ENCODE data around the gene METAP1D. TPM values are rescaled to one million over a fixed set of nuclear protein-coding genes. Genes with fewer than 3 reads are reported as not detected.

METAP1D gene
- total RNA-seq (2021) = 5.2 and 6.4 TPM in 2 replicates
- long read RNA-seq, transcript METAP1D-201 (10 exons, 3,419 nt) = major isoform, 16 of 38 reads
- long read RNA-seq, partial matches to known transcripts = 3 of 38 reads
- long read RNA-seq, other reads (novel, unspliced or antisense) = 13 of 38 reads

GRCh38 chr2:171999604-172000469 lies at the start of gene METAP1D:
TSS of gene METAP1D (plus strand) at chr2:171999953. CDS start at chr2:171999970, 17 bp downstream.
- Histone ChIP-seq H3K9ac (ENCODE audit: extremely low read depth, insufficient read length, low read length) (peak within 1 kb of the TSS; percentile 98), H3K27me3 (ENCODE audit: insufficient read depth, low read length) (no peaks in the 10 kb centered on the region), H3K23ac (ENCODE audit: insufficient read length, low read depth, low read length) (no peak within 1 kb of the TSS), H2BK5ac (ENCODE audit: insufficient read length, low read length) (no peak within 1 kb of the TSS), H2BK15ac (ENCODE audit: low read depth, low read length) (no peak within 1 kb of the TSS), H3K4ac (ENCODE audit: low read depth, low read length) (no peak within 1 kb of the TSS), H3K27ac (ENCODE audit: insufficient read length, low read depth, low read length) (peak within 1 kb of the TSS; percentile 5), H3K4me2 (ENCODE audit: insufficient read depth, insufficient read length, low read length) (peak within 1 kb of the TSS; percentile 72), H2BK12ac (ENCODE audit: insufficient read length, low read depth, low read length) (no peak within 1 kb of the TSS), H3K56ac (ENCODE audit: insufficient read length, low read depth, low read length) (peak within 1 kb of the TSS; percentile 14), H2BK120ac (ENCODE audit: low read depth, low read length, poor library complexity, severe bottlenecking) (no peak within 1 kb of the TSS), H3K4me1 (ENCODE audit: insufficient read depth, low read length) (no peaks in the 10 kb centered on the region), H2AK5ac (ENCODE audit: insufficient read length, low read length) (no peak within 1 kb of the TSS), H3K14ac (ENCODE audit: insufficient read depth, low read length) (peak within 1 kb of the TSS; percentile 91; the same call in 1 of the 2 replicates), H2BK20ac (ENCODE audit: low read depth, low read length, poor library complexity, severe bottlenecking) (no peak within 1 kb of the TSS), H4K20me1 (ENCODE audit: control insufficient read depth, insufficient read depth, insufficient read length) (no peaks in the 10 kb centered on the region), H2AFZ (ENCODE audit: low read length) (peak within 1 kb of the TSS; percentile 25), H4K5ac (ENCODE audit: insufficient read length, low read depth, low read length) (peak within 1 kb of the TSS; percentile 98), H4K8ac (replicated peaks; ENCODE audit: insufficient read length, low read depth, low read length) (peak within 1 kb of the TSS; percentile 93), H3K18ac (ENCODE audit: insufficient read length, low read depth, low read length) (peak within 1 kb of the TSS; percentile 82), H3K9me3 (ENCODE audit: control insufficient read depth, low read depth, low read length) (no peaks in the 10 kb centered on the region), H3T11ph (ENCODE audit: low read length) (no peak within 1 kb of the TSS), H3K79me2 (ENCODE audit: insufficient read depth, low read length) (no peaks in the 10 kb centered on the region), H4K91ac (ENCODE audit: insufficient read length, low read depth, low read length) (no peak within 1 kb of the TSS), H3K23me2 (ENCODE audit: insufficient read length, low read depth, low read length, poor library complexity, severe bottlenecking) (no peaks in the 10 kb centered on the region), H3K79me1 (ENCODE audit: insufficient read depth, low read depth, low read length, poor library complexity, severe bottlenecking) (no peaks in the 10 kb centered on the region)
- Mint-ChIP-seq H3K36me3 (ENCODE audit: insufficient read depth in 1 of 3, low read depth in 3 of 3) (no peaks in the 10 kb centered on the region), H3K9me3 (no peaks in the 10 kb centered on the region), H3K4me3 (peak within 1 kb of the TSS; percentile 83 to 94), H3K27me3 (ENCODE audit: low read depth) (peaks cover 22% of the 10 kb centered on the region), H3K27ac (peak within 1 kb of the TSS; percentile 95 to 99 (median 99)), H3K4me1 (peaks cover 16% of the 10 kb centered on the region in 2 experiments)
- no CpG with 5 or more reads among the region's 73 CpGs for WGBS (ENCODE audit: extremely low coverage, insufficient read length, low lambda C conversion rate)
- peak; percentile 95 for DNase-seq
- TF ChIP-seq, protein P1, sequence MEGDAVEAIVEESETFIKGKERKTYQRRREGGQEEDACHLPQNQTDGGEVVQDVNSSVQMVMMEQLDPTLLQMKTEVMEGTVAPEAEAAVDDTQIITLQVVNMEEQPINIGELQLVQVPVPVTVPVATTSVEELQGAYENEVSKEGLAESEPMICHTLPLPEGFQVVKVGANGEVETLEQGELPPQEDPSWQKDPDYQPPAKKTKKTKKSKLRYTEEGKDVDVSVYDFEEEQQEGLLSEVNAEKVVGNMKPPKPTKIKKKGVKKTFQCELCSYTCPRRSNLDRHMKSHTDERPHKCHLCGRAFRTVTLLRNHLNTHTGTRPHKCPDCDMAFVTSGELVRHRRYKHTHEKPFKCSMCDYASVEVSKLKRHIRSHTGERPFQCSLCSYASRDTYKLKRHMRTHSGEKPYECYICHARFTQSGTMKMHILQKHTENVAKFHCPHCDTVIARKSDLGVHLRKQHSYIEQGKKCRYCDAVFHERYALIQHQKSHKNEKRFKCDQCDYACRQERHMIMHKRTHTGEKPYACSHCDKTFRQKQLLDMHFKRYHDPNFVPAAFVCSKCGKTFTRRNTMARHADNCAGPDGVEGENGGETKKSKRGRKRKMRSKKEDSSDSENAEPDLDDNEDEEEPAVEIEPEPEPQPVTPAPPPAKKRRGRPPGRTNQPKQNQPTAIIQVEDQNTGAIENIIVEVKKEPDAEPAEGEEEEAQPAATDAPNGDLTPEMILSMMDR (conservative IDR thresholded peaks at IDR 0.05) = no peak; the same call in 2 of the 3 replicates
